ENCODE data around the gene RANBP17. TPM values are rescaled to one million over a fixed set of nuclear protein-coding genes. Genes with fewer than 3 reads are reported as not detected.
A peak's percentile ranks its signal among the peaks of the same experiment; 100 is the strongest.

Gene RANBP17
- total and polyA plus RNA-seq, 2 of the 4 experiments (the other 2 are of a cell fraction), result 8.2 to 29.0 TPM

DNA sequence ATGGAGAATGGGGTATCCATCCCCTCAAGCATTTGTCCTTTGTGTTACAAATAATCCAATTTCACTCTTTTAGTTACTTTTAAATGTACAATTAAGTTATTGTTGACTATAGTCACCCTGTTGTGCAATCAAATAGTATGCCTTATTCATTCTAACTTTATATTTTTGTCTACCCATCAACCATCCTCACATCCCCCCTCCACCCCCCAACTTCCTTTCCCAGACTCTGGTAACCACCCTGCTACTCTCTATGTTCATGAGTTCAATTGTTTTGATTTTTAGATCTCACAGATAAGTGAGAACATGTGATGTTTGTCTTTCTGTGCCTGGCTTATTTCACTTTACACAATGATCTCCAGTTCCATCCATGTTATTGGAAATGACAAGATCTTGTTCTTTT lies 15.4 kb upstream of the RANBP17 start:
- TF ChIP-seq NFE2L2 (IDR thresholded peaks at IDR 0.05; ENCODE audit: low read depth, low read length) (no peak), MAFK (IDR thresholded peaks at IDR 0.05; ENCODE audit: low read depth, low read length) (no peak), CEBPB (IDR thresholded peaks at IDR 0.05; ENCODE audit: low read depth, low read length) (peak; percentile 75)
- TF ChIP-seq, protein P1, sequence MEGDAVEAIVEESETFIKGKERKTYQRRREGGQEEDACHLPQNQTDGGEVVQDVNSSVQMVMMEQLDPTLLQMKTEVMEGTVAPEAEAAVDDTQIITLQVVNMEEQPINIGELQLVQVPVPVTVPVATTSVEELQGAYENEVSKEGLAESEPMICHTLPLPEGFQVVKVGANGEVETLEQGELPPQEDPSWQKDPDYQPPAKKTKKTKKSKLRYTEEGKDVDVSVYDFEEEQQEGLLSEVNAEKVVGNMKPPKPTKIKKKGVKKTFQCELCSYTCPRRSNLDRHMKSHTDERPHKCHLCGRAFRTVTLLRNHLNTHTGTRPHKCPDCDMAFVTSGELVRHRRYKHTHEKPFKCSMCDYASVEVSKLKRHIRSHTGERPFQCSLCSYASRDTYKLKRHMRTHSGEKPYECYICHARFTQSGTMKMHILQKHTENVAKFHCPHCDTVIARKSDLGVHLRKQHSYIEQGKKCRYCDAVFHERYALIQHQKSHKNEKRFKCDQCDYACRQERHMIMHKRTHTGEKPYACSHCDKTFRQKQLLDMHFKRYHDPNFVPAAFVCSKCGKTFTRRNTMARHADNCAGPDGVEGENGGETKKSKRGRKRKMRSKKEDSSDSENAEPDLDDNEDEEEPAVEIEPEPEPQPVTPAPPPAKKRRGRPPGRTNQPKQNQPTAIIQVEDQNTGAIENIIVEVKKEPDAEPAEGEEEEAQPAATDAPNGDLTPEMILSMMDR (conservative IDR thresholded peaks at IDR 0.05; ENCODE audit: low read depth, low read length), result no peak
- BruUV-seq (replicated peaks), result no TSS peak
- Histone ChIP-seq H4K20me1 (ENCODE audit: insufficient read depth, low read length) (no peaks in the 10 kb centered on the region), H3K4ac (ENCODE audit: low read depth, low read length) (no peak overlapping the region), H3K4me3 (ENCODE audit: insufficient read depth, low read depth, low read length) (no peak overlapping the region), H3K23ac (ENCODE audit: low read depth, low read length) (no peak overlapping the region), H3K9ac (ENCODE audit: low read depth, low read length) (no peak overlapping the region), H3K36me3 (ENCODE audit: control insufficient read depth, insufficient read depth, low read length) (no peaks in the 10 kb centered on the region), H4K5ac (ENCODE audit: low read depth, low read length) (no peak overlapping the region), H2AK5ac (ENCODE audit: low read depth, low read length) (no peak overlapping the region), H3K9me3 (ENCODE audit: control insufficient read depth, insufficient read depth, low read length) (no peaks in the 10 kb centered on the region), H3K9me1 (ENCODE audit: insufficient read depth, low read length) (peaks cover 2% of the 10 kb centered on the region; the same call in 1 of the 2 replicates), H3K4me1 (ENCODE audit: control insufficient read depth, insufficient read depth, low read length) (peaks cover 2% of the 10 kb centered on the region; the same call in 1 of the 2 replicates), H2BK20ac (ENCODE audit: low read depth, low read length) (no peak overlapping the region), H3K14ac (replicated peaks; ENCODE audit: low read depth, low read length) (no peak overlapping the region), H4K8ac (ENCODE audit: low read depth in 2 of 2, low read length in 2 of 2) (no peak overlapping the region), H2BK120ac (ENCODE audit: low read depth, low read length) (no peak overlapping the region), H3K56ac (ENCODE audit: extremely low read depth, insufficient read depth, low read length) (no peak overlapping the region), H2BK15ac (ENCODE audit: low read depth, low read length) (no peak overlapping the region), H2AK9ac (replicated peaks; ENCODE audit: low read depth, low read length, poor library complexity) (no peak overlapping the region), H3K27ac (ENCODE audit: insufficient read depth, low read length) (no peak overlapping the region), H3K79me1 (ENCODE audit: low read depth in 1 of 2, low read length in 2 of 2) (no peaks in the 10 kb centered on the region), H4K91ac (ENCODE audit: insufficient read depth, low read depth, low read length) (no peak overlapping the region), H3K27me3 (ENCODE audit: control insufficient read depth, insufficient read depth, low read length) (no peaks in the 10 kb centered on the region), H3K18ac (ENCODE audit: low read depth, low read length) (no peak overlapping the region), H2AFZ (replicated peaks; ENCODE audit: low read length, poor library complexity) (no peak overlapping the region), H2BK5ac (ENCODE audit: low read depth, low read length, poor library complexity, severe bottlenecking) (no peak overlapping the region), H3K4me2 (ENCODE audit: low read depth, low read length) (no peak overlapping the region)
- CTCF ChIA-PET, result no interaction called here
- POLR2A ChIA-PET (ENCODE audit: unreplicated experiment), result no interaction called here
- ATAC-seq (ENCODE audit: low read depth) (no peak), DNase-seq (no peak)
- in situ Hi-C loops (cut with MboI; ENCODE audit: low sequenced_read_pairs), result no loop called here
- intact Hi-C loops (cut with micrococcal nuclease), result no loop called here
- dilution Hi-C loops (cut with HindIII; ENCODE audit: low sequenced_read_pairs, unreplicated experiment), result no loop called here

All from IMR-90 (cell line).